ENCODE data around the gene BRSK1. TPM values are rescaled to one million over a fixed set of nuclear protein-coding genes. Genes with fewer than 3 reads are reported as not detected.
A peak's percentile ranks its signal among the peaks of the same experiment; 100 is the strongest.

BRSK1 gene
- polyA plus RNA-seq, 1 experiment: 9.5 TPM

DNA sequence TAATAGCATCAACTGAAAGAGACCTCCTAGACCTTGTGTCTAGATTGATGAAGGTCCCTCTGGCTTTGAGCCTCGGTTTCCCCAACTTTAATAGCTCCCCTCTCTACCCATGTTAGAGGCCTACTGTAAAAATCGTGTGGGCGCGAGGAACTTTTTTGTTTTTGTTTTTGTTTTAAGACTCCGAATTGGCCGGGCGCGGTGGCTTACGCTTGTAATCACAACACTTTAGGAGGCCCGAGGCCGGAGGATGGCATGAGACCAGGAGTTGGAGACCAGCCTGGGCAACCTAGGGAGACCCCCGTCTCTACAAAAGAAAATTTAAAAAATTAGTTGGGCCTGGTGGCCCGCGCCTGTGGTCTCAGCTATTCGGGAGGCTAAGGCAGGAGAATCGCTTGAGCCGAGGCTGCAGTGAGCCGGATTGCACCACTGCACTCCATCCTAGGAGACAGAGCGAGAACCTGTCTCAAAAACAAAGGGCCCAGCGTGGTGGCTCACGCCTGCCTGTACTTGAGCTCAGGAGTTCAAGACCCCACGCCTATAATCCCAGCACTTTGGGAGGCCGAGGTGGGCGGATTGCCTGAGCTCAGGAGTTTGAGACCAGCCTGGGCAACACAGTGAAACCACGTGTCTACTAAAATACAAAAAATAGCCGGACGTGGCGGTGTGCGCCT lies 24.1 kb upstream of the BRSK1 start:
- TF ChIP-seq, protein P1, sequence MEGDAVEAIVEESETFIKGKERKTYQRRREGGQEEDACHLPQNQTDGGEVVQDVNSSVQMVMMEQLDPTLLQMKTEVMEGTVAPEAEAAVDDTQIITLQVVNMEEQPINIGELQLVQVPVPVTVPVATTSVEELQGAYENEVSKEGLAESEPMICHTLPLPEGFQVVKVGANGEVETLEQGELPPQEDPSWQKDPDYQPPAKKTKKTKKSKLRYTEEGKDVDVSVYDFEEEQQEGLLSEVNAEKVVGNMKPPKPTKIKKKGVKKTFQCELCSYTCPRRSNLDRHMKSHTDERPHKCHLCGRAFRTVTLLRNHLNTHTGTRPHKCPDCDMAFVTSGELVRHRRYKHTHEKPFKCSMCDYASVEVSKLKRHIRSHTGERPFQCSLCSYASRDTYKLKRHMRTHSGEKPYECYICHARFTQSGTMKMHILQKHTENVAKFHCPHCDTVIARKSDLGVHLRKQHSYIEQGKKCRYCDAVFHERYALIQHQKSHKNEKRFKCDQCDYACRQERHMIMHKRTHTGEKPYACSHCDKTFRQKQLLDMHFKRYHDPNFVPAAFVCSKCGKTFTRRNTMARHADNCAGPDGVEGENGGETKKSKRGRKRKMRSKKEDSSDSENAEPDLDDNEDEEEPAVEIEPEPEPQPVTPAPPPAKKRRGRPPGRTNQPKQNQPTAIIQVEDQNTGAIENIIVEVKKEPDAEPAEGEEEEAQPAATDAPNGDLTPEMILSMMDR (IDR thresholded peaks at IDR 0.05; ENCODE audit: low read depth, low read length): no peak
- Histone ChIP-seq H3K27me3 (ENCODE audit: control insufficient read depth, insufficient read depth, low read length) (no peaks in the 10 kb centered on the region), H3K4me3 (ENCODE audit: low read depth, low read length) (peak overlapping the region; percentile 62), H3K9me3 (ENCODE audit: control insufficient read depth, insufficient read depth, low read length) (no peaks in the 10 kb centered on the region; the same call in 1 of the 2 replicates), H3K27ac (ENCODE audit: low read depth, low read length) (peak overlapping the region; percentile 89)
- ChIA-PET CTCF (interaction anchor here (1.1 to 1.9 kb wide), 4 partner anchors 119 to 208 kb away, joined by 3 to 6 read pairs (median 5); no protein-coding TSS in a partner anchor), POLR2A (interaction anchor here (0.5 to 1.9 kb wide), 23 partner anchors 12 to 1101 kb away, joined by 3 to 26 read pairs (median 5); partner anchors contain the start of genes DNAAF3, FIZ1, HSPBP1 and ISOC2)
- DNase-seq (ENCODE audit: low read depth, low spot score): no peak

DNA sequence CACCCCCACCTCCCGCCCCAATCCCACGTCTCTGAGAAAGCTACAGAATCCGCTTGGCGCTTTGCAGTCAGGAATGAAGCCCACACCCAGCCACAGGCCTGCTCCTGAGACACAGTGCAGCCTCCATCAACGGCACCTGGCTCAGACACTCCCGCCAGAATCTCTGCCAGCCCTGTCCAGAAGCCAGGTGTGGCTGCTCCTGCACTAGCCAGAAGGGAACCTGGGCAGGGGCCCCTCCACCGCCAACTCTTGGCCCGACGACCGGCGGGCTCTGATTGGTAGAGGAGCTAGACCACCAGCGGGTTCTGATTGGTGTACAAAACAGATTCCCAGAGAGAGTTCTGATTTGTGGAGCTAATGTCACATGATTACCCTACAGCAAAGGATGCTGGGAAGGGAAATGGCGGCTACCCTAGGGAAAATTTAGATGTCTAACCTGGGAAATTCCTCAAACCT lies 22.1 kb upstream of the BRSK1 start:
- CTCF ChIA-PET: interaction anchor here (1.1 kb wide), 1 partner anchor 31 kb away, joined by 3 read pairs; no protein-coding TSS in a partner anchor
- POLR2A ChIA-PET: no interaction called here

DNA sequence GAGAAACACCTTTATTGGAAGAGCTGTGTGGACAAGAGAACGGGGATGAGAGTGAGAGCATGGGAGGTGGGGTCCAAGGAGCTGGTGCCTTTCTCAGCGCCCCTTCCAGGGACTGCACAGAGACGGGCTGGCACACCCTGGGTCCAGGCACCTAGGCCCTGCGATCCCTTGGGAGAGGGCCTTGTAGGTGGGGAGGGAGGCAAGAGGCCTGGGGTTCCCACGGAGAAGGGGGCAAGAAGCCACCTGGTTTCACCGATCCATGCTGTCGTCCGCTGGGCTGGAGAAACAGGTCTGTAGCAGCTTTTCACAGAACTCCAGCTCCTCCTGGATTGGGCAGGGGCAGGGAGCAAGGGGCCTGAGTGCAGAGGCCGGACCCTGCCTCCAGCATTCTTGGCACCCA lies 21.4 kb upstream of the BRSK1 start:
- H3K27me3 ChIP-seq (ENCODE audit: control insufficient read depth, insufficient read depth, low read length): no peaks in the 10 kb centered on the region
- H3K27ac ChIP-seq (ENCODE audit: low read depth, low read length): no peak overlapping the region
- no peak for DNase-seq (ENCODE audit: low read depth, low spot score)
- TF ChIP-seq, protein P1 (IDR thresholded peaks at IDR 0.05; ENCODE audit: low read depth, low read length): no peak
- no peak overlapping the region for H3K4me3 ChIP-seq (ENCODE audit: low read depth, low read length)
- H3K9me3 ChIP-seq (ENCODE audit: control insufficient read depth, insufficient read depth, low read length): peaks cover 4% of the 10 kb centered on the region; the same call in 1 of the 2 replicates
- POLR2A ChIA-PET: no interaction called here
- CTCF ChIA-PET: interaction anchor here (1.1 kb wide), 1 partner anchor 30 kb away, joined by 3 read pairs; no protein-coding TSS in a partner anchor

More for the DNA sequence above, 22.1 kb upstream of the BRSK1 start:
- DNase-seq (ENCODE audit: low read depth, low spot score): no peak
- Histone ChIP-seq H3K27ac (ENCODE audit: low read depth, low read length) (no peak overlapping the region), H3K4me3 (ENCODE audit: low read depth, low read length) (no peak overlapping the region), H3K9me3 (ENCODE audit: control insufficient read depth, insufficient read depth, low read length) (no peaks in the 10 kb centered on the region; the same call in 1 of the 2 replicates), H3K27me3 (ENCODE audit: control insufficient read depth, insufficient read depth, low read length) (no peaks in the 10 kb centered on the region)
- TF ChIP-seq, protein P1 (IDR thresholded peaks at IDR 0.05; ENCODE audit: low read depth, low read length): no peak

DNA sequence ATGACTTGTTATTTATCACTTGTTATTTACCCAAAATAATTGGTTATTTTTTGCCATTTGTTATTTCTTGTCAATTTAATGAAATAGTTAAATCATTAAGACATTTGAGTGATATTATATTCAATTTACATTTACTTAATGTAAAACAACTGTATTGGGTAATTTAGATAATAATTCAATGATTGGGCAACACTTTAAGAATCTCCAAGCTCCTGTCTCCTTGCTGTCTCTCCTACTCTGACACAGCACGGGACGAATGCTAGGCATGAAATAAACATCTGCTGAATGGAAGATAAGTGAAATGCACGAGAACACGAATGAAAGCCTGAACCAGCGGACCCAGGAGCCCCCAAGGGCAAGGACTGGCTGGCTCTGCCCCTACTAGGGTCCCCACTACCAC lies 19.3 kb upstream of the BRSK1 start:
- H3K4me3 ChIP-seq (ENCODE audit: low read depth, low read length): no peak overlapping the region
- ChIA-PET POLR2A (no interaction called here), CTCF (no interaction called here)
- no peaks in the 10 kb centered on the region for H3K27me3 ChIP-seq (ENCODE audit: control insufficient read depth, insufficient read depth, low read length)
- no peak for DNase-seq (ENCODE audit: low read depth, low spot score)
- TF ChIP-seq, protein P1 (IDR thresholded peaks at IDR 0.05; ENCODE audit: low read depth, low read length): no peak
- H3K9me3 ChIP-seq (ENCODE audit: control insufficient read depth, insufficient read depth, low read length): peaks cover 5% of the 10 kb centered on the region; the same call in 1 of the 2 replicates
- H3K27ac ChIP-seq (ENCODE audit: low read depth, low read length): no peak overlapping the region

DNA sequence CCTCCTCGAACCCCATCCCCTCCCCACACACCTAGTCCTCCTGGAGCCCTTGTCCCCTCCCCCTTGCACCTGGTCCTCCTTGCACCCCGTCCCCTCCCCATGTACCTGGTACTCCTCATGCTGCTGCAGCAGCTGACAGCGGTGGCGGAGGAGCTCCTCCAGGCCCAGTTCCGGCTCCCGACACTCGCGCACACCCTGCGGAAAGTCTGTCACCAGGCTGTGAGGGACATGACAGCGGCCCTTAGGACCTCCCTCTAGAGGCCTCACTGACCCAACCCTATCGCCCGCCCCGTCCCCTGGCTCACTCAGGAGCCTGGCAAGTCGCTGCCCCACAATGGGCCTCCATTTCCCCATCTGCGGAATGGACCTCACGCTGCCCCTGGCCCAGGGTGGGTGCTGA lies 18.6 kb upstream of the BRSK1 start:
- Histone ChIP-seq H3K27ac (ENCODE audit: low read depth, low read length) (no peak overlapping the region), H3K27me3 (ENCODE audit: control insufficient read depth, insufficient read depth, low read length) (no peaks in the 10 kb centered on the region), H3K9me3 (ENCODE audit: control insufficient read depth, insufficient read depth, low read length) (peaks cover 5% of the 10 kb centered on the region; the same call in 1 of the 2 replicates), H3K4me3 (ENCODE audit: low read depth, low read length) (no peak overlapping the region)
- ChIA-PET POLR2A (no interaction called here), CTCF (no interaction called here)
- TF ChIP-seq, protein P1 (IDR thresholded peaks at IDR 0.05; ENCODE audit: low read depth, low read length): no peak
- no peak for DNase-seq (ENCODE audit: low read depth, low spot score)

All from AG04450 (cell line).